IMR-90 (cell line): ENCODE results near the gene RIT1. TPM values are rescaled to one million over a fixed set of nuclear protein-coding genes. Genes with fewer than 3 reads are reported as not detected.

ENCODE experiments used
- ATAC-seq: fragments of 200-7000 bp; cut with Tn5 transposase; 2 replicates; pipeline ENCODE4 v1.9.1; 2020; ENCODE audit warnings: low read depth, mild to moderate bottlenecking, moderate library complexity
- BruUV-seq: library from RNA; stranded (reverse); fragments of 400-500 nt; replicated peaks from 2 replicates; lab custom pipeline; 2021; lab: Mats Ljungman, UMichigan
- CTCF ChIA-PET: fragments of 300-600 bp; formaldehyde crosslinking; extraction: SDS; loops from one replicate; lab custom pipeline; 2021; ENCODE audit warnings: antibody characterized with exemption; lab: Yijun Ruan, JAX
- POLR2A ChIA-PET: fragments of 300-600 bp; sonication (Branson Sonifier 250); formaldehyde crosslinking; loops from one replicate; lab custom pipeline; 2022; ENCODE audit warnings: antibody characterized with exemption; ENCODE audit not compliant: unreplicated experiment; lab: Charles Lee
- DNase-seq: peaks from one replicate; pipeline ENCODE4 v3.0.0; 2013
- H2AFZ ChIP-seq: replicated peaks from 2 replicates; pipeline ENCODE3; 2013; ENCODE audit warnings: low read length, mild to moderate bottlenecking; ENCODE audit not compliant: poor library complexity
- H2AK5ac ChIP-seq: 2 replicates; pipeline ENCODE4 v1.6.1; 2013; ENCODE audit warnings: low read depth, low read length, inconsistent platforms
- H2AK9ac ChIP-seq: replicated peaks from 2 replicates; pipeline ENCODE3; 2013; ENCODE audit warnings: mild to moderate bottlenecking, low read depth, low read length, moderate library complexity; ENCODE audit not compliant: poor library complexity
- H2BK120ac ChIP-seq: 2 replicates; pipeline ENCODE4 v1.6.1; 2013; ENCODE audit warnings: low read depth, low read length, inconsistent platforms
- H2BK15ac ChIP-seq: 3 replicates; pipeline ENCODE4 v1.6.1; 2013; ENCODE audit warnings: low read depth, low read length, inconsistent platforms
- H2BK20ac ChIP-seq: 2 replicates; pipeline ENCODE4 v1.6.1; 2013; ENCODE audit warnings: low read depth, mild to moderate bottlenecking, inconsistent platforms, low read length, moderate library complexity
- H2BK5ac ChIP-seq: 2 replicates; pipeline ENCODE4 v1.6.1; 2013; ENCODE audit warnings: mild to moderate bottlenecking, low read depth, low read length, inconsistent platforms; ENCODE audit not compliant: poor library complexity, severe bottlenecking
- H3K14ac ChIP-seq: replicated peaks from 2 replicates; pipeline ENCODE4 v1.6.1; 2013; ENCODE audit warnings: low read depth, low read length, inconsistent platforms
- H3K18ac ChIP-seq: 2 replicates; pipeline ENCODE4 v1.6.1; 2013; ENCODE audit warnings: low read depth, low read length, control low read depth
- H3K23ac ChIP-seq: 2 replicates; pipeline ENCODE4 v1.6.1; 2013; ENCODE audit warnings: low read depth, low read length, inconsistent platforms
- H3K27ac ChIP-seq: 2 replicates; pipeline ENCODE4 v1.5.1; 2013; ENCODE audit warnings: mild to moderate bottlenecking, control low read depth, low read length; ENCODE audit not compliant: insufficient read depth
- H3K27me3 ChIP-seq: 2 replicates; pipeline ENCODE4 v1.6.1; 2013; ENCODE audit warnings: low read length; ENCODE audit not compliant: control insufficient read depth, insufficient read depth
- H3K36me3 ChIP-seq: 2 replicates; pipeline ENCODE4 v1.6.1; 2013; ENCODE audit warnings: low read length, mixed read lengths; ENCODE audit not compliant: control insufficient read depth, insufficient read depth
- H3K4ac ChIP-seq: 2 replicates; pipeline ENCODE4 v1.6.1; 2013; ENCODE audit warnings: low read depth, low read length, inconsistent platforms
- H3K4me1 ChIP-seq: 2 replicates; pipeline ENCODE4 v1.6.1; 2013; ENCODE audit warnings: low read length, mixed read lengths; ENCODE audit not compliant: control insufficient read depth, insufficient read depth
- H3K4me2 ChIP-seq: 2 replicates; pipeline ENCODE4 v1.6.1; 2013; ENCODE audit warnings: low read depth, mild to moderate bottlenecking, control low read depth, low read length, moderate library complexity
- H3K4me3 ChIP-seq: 2 replicates; pipeline ENCODE4 v1.5.1; 2013; ENCODE audit warnings: low read depth, mild to moderate bottlenecking, control low read depth, low read length, moderate library complexity; ENCODE audit not compliant: insufficient read depth
- H3K56ac ChIP-seq: 2 replicates; pipeline ENCODE4 v1.6.1; 2013; ENCODE audit warnings: low read length, inconsistent platforms; ENCODE audit not compliant: insufficient read depth; ENCODE audit errors: extremely low read depth
- H3K79me1 ChIP-seq, 2 experiments: 2 replicates each; pipeline ENCODE4 v1.6.1; 2013; ENCODE audit warnings: low read length in 2 of 2, inconsistent platforms in 1 of 2, low read depth in 1 of 2
- H3K9ac ChIP-seq: 2 replicates; pipeline ENCODE4 v1.6.1; 2013; ENCODE audit warnings: low read depth, low read length, control low read depth
- H3K9me1 ChIP-seq: 2 replicates; pipeline ENCODE4 v1.6.1; 2013; ENCODE audit warnings: low read length, inconsistent platforms; ENCODE audit not compliant: insufficient read depth
- H3K9me3 ChIP-seq: 2 replicates; pipeline ENCODE4 v1.6.1; 2013; ENCODE audit warnings: low read length; ENCODE audit not compliant: control insufficient read depth, insufficient read depth
- H4K20me1 ChIP-seq: 2 replicates; pipeline ENCODE4 v1.6.1; 2013; ENCODE audit warnings: low read length, inconsistent platforms; ENCODE audit not compliant: insufficient read depth
- H4K5ac ChIP-seq: 2 replicates; pipeline ENCODE4 v1.6.1; 2013; ENCODE audit warnings: mild to moderate bottlenecking, low read depth, low read length, control low read depth
- H4K8ac ChIP-seq, 2 experiments: 2 replicates each; pipeline ENCODE4 v1.6.1; 2013; ENCODE audit warnings: low read depth in 2 of 2, low read length in 2 of 2, control low read depth in 1 of 2, inconsistent platforms in 1 of 2
- H4K91ac ChIP-seq: 2 replicates; pipeline ENCODE4 v1.6.1; 2013; ENCODE audit warnings: low read depth, low read length, inconsistent platforms; ENCODE audit not compliant: insufficient read depth
- CEBPB ChIP-seq: IDR thresholded peaks from 2 replicates; pipeline ENCODE4 v1.6.1; 2012; ENCODE audit warnings: low read depth, low read length, improper control_type of control experiment
- MXI1 ChIP-seq: IDR thresholded peaks from 2 replicates; pipeline ENCODE4 v1.6.1; 2012; ENCODE audit warnings: low read depth, mild to moderate bottlenecking, low read length, moderate library complexity, borderline replicate concordance
- WGBS, 2 experiments: methylation state at CpG; one replicate each; pipeline versions ENCODE4 v1.1.5 to v1.1.7; 2013; ENCODE audit warnings: missing lambda C conversion rate in 2 of 2; ENCODE audit not compliant: insufficient read length in 1 of 2; ENCODE audit errors: extremely low coverage in 2 of 2; 5-methylcytosine and 5-hydroxymethylcytosine counted together
- dilution Hi-C: fragments of 300-500 bp; cut with HindIII; formaldehyde crosslinking; loops from one replicate; pipeline ENCODE4 v1.14.3; 2018; ENCODE audit warnings: low sequenced_read_pairs; ENCODE audit not compliant: unreplicated experiment
- in situ Hi-C: fragments of 300-500 bp; cut with MboI; formaldehyde crosslinking; loops from 3 replicates; pipeline ENCODE4 v1.14.3; 2019; ENCODE audit warnings: low sequenced_read_pairs, inconsistent platforms, mixed read lengths
- intact Hi-C: fragments of 100-400 bp; cut with micrococcal nuclease; formaldehyde crosslinking; loops from 2 replicates; pipeline ENCODE4 v1.10.0; 2022
- polyA plus RNA-seq, 3 experiments: library from polyadenylated mRNA; depleted of rRNA; stranded (reverse); fragments of >200 nt; gene quantifications; 2 replicates each; pipeline ENCODE4 v1.2.3, GENCODE V29; 2012; ENCODE audit warnings: low replicate concordance in 1 of 3
- total RNA-seq: library from RNA; depleted of rRNA; stranded (reverse); fragments of >200 nt; gene quantifications from 2 replicates; pipeline ENCODE4 v1.2.3, GENCODE V29; 2012
- TF ChIP-seq, protein P1 (sequence below): conservative IDR thresholded peaks from 2 replicates; pipeline ENCODE4 v1.5.1; 2012; ENCODE audit warnings: mild to moderate bottlenecking, low read depth, low read length, improper control_type of control experiment

Gene RIT1
- total and polyA plus RNA-seq, 2 of the 4 experiments (the other 2 are of a cell fraction), result 29.6 to 46.8 TPM

DNA sequence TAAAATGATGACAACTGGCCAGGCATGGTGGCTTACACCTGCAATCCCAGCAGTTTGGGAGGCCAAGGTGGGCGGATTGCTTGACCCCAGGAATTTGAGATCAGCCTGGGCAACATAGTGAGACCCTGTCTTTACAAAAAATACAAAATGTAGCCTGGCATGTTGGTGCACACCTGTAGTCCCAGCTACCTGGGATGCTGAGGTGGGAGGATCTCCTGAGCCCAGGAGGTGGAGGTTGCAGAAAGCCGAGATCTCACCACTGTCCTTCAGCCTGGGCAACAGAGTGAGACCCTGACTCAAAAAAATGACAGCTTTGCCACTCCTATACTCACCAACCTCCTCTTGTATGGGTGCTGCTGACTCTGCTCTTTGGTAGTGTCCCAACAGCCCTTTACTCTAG is 33.2 kb downstream of the RIT1 start:
- Histone ChIP-seq H2AFZ (no peak overlapping the region), H2BK120ac (no peak overlapping the region), H3K56ac (no peak overlapping the region), H4K20me1 (no peaks in the 10 kb centered on the region), H3K79me1 (peaks cover 3 to 14% of the 10 kb centered on the region in 2 experiments), H3K4ac (no peak overlapping the region), H2BK20ac (no peak overlapping the region), H3K9me1 (no peaks in the 10 kb centered on the region), H2AK5ac (no peak overlapping the region), H2BK5ac (no peak overlapping the region), H3K18ac (no peak overlapping the region), H3K9ac (no peak overlapping the region), H4K91ac (no peak overlapping the region), H3K4me3 (no peak overlapping the region), H3K4me1 (0 out of 2 replicates have a peak, but pooled peaks cover 2% of the 10 kb centered on the region), H3K9me3 (no peaks in the 10 kb centered on the region), H4K8ac (no peak overlapping the region), H3K14ac (no peak overlapping the region), H4K5ac (no peak overlapping the region), H3K27me3 (no peaks in the 10 kb centered on the region), H2AK9ac (no peak overlapping the region), H3K4me2 (no peak overlapping the region), H3K23ac (no peak overlapping the region), H3K27ac (no peak overlapping the region), H2BK15ac (no peak overlapping the region), H3K36me3 (peaks cover 15% of the 10 kb centered on the region)
- WGBS, 2 experiments, result no CpG with 5 or more reads among the region's 2 CpGs
- TF ChIP-seq, protein P1, sequence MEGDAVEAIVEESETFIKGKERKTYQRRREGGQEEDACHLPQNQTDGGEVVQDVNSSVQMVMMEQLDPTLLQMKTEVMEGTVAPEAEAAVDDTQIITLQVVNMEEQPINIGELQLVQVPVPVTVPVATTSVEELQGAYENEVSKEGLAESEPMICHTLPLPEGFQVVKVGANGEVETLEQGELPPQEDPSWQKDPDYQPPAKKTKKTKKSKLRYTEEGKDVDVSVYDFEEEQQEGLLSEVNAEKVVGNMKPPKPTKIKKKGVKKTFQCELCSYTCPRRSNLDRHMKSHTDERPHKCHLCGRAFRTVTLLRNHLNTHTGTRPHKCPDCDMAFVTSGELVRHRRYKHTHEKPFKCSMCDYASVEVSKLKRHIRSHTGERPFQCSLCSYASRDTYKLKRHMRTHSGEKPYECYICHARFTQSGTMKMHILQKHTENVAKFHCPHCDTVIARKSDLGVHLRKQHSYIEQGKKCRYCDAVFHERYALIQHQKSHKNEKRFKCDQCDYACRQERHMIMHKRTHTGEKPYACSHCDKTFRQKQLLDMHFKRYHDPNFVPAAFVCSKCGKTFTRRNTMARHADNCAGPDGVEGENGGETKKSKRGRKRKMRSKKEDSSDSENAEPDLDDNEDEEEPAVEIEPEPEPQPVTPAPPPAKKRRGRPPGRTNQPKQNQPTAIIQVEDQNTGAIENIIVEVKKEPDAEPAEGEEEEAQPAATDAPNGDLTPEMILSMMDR, result no peak
- TF ChIP-seq MXI1, result no peak
- no peak for TF ChIP-seq CEBPB
- dilution Hi-C loops, result no loop called here
- ATAC-seq (no peak), DNase-seq (no peak)
- ChIA-PET CTCF (no interaction called here), POLR2A (no interaction called here)
- in situ Hi-C loops, result no loop called here
- intact Hi-C loops, result no loop called here
- BruUV-seq, result no TSS peak
